BLaER1 (cell line): Measurements from ENCODE around the gene CSAG3.
"Not testable (repeated sequence)": the region's sequence is repeated elsewhere in the genome, so short reads cannot be mapped to it uniquely, and the experiment has no call there.

Experiments used
- H3K27ac ChIP-seq: shearing (Covaris generic); formaldehyde crosslinking; 2 replicates; pipeline ENCODE4 v1.8.1; 2022
- H3K27me3 ChIP-seq: shearing (Covaris generic); formaldehyde crosslinking; 2 replicates; pipeline ENCODE4 v1.8.1; 2022
- H3K36me3 ChIP-seq: shearing (Covaris generic); formaldehyde crosslinking; 2 replicates; pipeline ENCODE4 v1.8.1; 2022
- H3K4me1 ChIP-seq: shearing (Covaris generic); formaldehyde crosslinking; 2 replicates; pipeline ENCODE4 v1.8.1; 2022
- H3K4me2 ChIP-seq: shearing (Covaris generic); formaldehyde crosslinking; 2 replicates; pipeline ENCODE4 v1.8.1; 2022
- H3K4me3 ChIP-seq: shearing (Covaris generic); formaldehyde crosslinking; 2 replicates; pipeline ENCODE4 v1.8.1; 2022
- H3K9ac ChIP-seq: shearing (Covaris generic); formaldehyde crosslinking; 2 replicates; pipeline ENCODE4 v1.8.1; 2022
- H3K9me3 ChIP-seq: shearing (Covaris generic); formaldehyde crosslinking; 2 replicates; pipeline ENCODE4 v1.8.1; 2022
- H4K20me1 ChIP-seq: shearing (Covaris generic); formaldehyde crosslinking; 2 replicates; pipeline ENCODE4 v1.8.1; 2022
- Cebpa-rat ChIP-seq: shearing (Covaris generic); IDR thresholded peaks from 2 replicates; pipeline ENCODE4 v1.8.1; 2022

Gene CSAG3

DNA sequence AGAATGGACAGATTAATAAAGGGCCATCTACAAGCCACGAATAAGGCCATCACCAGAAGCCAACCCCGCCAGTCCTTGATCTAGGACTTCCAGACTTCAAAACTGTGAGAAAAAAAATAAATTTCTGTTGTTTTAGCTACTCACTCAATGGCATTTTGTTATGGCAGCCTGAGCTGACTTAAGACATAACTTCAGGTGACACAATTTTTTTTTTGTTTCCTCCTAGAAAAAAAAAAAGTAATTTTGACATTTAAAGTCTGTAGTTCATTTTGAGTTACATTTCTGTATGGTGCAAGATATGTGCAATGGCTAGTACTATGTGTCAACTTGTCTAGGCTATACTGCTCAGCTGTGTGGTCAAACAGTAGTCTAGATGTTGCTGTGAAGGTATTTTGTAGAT, at the start of gene CSAG3:
CSAG3 (plus strand) TSS at position 301 of the 400 bp plus-strand sequence.
- H3K36me3 ChIP-seq, H3K27ac ChIP-seq, H4K20me1 ChIP-seq, H3K4me1 ChIP-seq, H3K9me3 ChIP-seq, H3K27me3 ChIP-seq, H3K4me3 ChIP-seq, H3K4me2 ChIP-seq, H3K9ac ChIP-seq: not testable (repeated sequence)

GRCh38 chrX:152713195-152713594, 45.8 kb upstream of the CSAG3 start:
- not testable (repeated sequence) for H3K4me2 ChIP-seq, H3K27me3 ChIP-seq, H3K4me3 ChIP-seq, H3K27ac ChIP-seq, H3K4me1 ChIP-seq, H3K36me3 ChIP-seq, H3K9ac ChIP-seq, H3K9me3 ChIP-seq, H4K20me1 ChIP-seq

GRCh38 chrX:152713815-152714787, 44.9 kb upstream of the CSAG3 start, which contains the start of gene MAGEA2B:
TSS of gene MAGEA2B (plus strand) at chrX:152714628. CDS start at chrX:152717107, 2,479 bp downstream.
- H3K4me2 ChIP-seq, H4K20me1 ChIP-seq, H3K27ac ChIP-seq, H3K27me3 ChIP-seq, H3K4me3 ChIP-seq, H3K9ac ChIP-seq, H3K4me1 ChIP-seq, H3K36me3 ChIP-seq, H3K9me3 ChIP-seq: not testable (repeated sequence)

- Histone ChIP-seq H3K4me1 (no peaks in the 10 kb centered on the region), H3K9me3 (no peaks in the 10 kb centered on the region), H3K4me2 (no peak overlapping the region), H3K9ac (no peak overlapping the region), H3K27ac (no peak overlapping the region), H3K27me3 (peaks cover 36% of the 10 kb centered on the region), H3K36me3 (no peaks in the 10 kb centered on the region), H4K20me1 (no peaks in the 10 kb centered on the region; the same call in 1 of the 2 replicates), H3K4me3 (no peak overlapping the region)
- TF ChIP-seq Cebpa-rat: no peak
These were observed 33.6 kb upstream of the CSAG3 start for GRCh38 chrX:152725409-152725808.

DNA sequence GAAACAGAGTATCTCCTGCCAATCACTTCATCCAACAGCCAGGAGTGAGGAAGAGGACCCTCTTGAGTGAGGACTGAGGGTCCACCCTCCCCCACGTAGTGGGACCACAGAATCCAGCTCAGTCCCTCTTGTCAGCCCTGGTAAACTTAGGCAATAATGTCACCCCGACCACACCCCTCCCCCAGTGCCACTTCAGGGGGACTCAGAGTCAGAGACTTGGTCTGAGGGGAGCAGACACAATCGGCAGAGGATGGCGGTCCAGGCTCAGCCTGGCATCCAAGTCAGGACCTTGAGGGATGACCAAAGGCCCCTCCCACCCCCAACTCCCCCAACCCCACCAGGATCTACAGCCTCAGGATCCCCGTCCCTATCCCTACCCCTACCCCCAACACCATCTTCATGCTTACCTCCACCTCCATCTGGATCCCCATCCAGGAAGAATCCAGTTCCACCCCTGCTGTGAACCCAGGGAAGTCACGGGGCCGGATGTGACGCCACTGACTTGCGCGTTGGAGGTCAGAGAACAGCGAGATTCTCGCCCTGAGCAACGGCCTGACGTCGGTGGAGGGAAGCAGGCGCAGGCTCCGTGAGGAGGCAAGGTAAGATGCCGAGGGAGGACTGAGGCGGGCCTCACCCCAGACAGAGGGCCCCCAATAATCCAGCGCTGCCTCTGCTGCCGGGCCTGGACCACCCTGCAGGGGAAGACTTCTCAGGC, 25.6 kb upstream of the CSAG3 start, which contains the start of the genes CSAG1 and MAGEA12:
CSAG1 (minus strand) TSS at position 461 of the 715 bp plus-strand sequence. CDS start 1,261 bp downstream, outside the sequence.
MAGEA12 (plus strand) TSS at position 497 of the 715 bp plus-strand sequence. CDS start 2,405 bp downstream, outside the sequence.
- TF ChIP-seq Cebpa-rat: no peak
- peaks cover 61% of the 10 kb centered on the region for H3K27me3 ChIP-seq
- H3K4me3 ChIP-seq: no peak within 1 kb of the TSS
- no peak within 1 kb of the TSS for H3K27ac ChIP-seq
- H4K20me1 ChIP-seq: no peaks in the 10 kb centered on the region
- no peak within 1 kb of the TSS for H3K4me2 ChIP-seq
- no peaks in the 10 kb centered on the region for H3K4me1 ChIP-seq
- H3K9ac ChIP-seq: no peak within 1 kb of the TSS
- no peaks in the 10 kb centered on the region for H3K36me3 ChIP-seq
- H3K9me3 ChIP-seq: no peaks in the 10 kb centered on the region

DNA sequence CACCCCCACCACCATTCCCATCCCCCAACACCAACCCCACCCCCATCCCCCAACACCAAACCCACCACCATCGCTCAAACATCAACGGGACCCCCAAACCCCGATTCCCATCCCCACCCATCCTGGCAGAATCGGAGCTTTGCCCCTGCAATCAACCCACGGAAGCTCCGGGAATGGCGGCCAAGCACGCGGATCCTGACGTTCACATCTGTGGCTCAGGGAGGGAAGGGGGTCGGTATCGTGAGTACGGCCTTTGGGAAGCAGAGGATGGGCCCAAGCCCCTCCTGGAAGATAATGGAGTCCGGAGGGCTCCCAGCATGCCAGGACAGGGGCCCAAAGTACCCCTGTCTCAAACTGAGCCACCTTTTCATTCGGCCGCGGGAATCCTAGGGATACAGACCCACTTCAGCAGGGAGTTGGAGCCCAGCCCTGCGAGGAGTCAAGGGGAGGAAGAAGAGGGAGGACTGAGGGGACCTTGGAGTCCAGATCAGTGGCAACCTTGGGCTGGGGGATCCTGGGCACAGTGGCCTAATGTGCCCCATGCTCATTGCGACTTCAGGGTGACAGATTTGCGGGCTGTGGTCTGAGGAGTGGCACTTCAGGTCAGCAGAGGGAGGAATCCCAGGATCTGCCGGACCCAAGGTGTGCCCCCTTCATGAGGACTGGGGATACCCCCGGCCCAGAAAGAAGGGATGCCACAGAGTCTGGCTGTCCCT, 24.7 kb upstream of the CSAG3 start:
- not testable (repeated sequence) for H3K4me3 ChIP-seq

DNA sequence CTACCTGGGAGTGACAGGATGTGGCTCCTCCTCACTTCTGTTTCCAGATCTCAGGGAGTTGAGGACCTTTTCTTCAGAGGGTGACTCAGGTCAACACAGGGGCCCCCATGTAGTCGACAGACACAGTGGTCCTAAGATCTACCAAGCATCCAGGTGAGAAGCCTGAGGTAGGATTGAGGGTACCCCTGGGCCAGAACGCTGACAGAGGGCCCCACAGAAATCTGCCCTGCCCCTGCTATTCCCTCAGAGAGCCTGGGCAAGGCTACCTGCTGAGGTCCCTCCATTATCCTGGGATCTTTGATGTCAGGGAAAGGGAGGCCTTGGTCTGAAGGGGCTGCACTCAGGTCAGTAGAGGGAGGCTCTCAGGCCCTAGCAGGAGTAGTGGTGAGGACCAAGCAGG, 23.9 kb upstream of the CSAG3 start:
- H3K27me3 ChIP-seq: peaks cover 66% of the 10 kb centered on the region
- TF ChIP-seq Cebpa-rat: no peak
- H3K9me3 ChIP-seq: no peaks in the 10 kb centered on the region
- H3K4me1 ChIP-seq: no peaks in the 10 kb centered on the region
- no peaks in the 10 kb centered on the region for H4K20me1 ChIP-seq
- no peak overlapping the region for H3K27ac ChIP-seq
- H3K9ac ChIP-seq: no peak overlapping the region
- no peak overlapping the region for H3K4me2 ChIP-seq
- no peak overlapping the region for H3K4me3 ChIP-seq
- H3K36me3 ChIP-seq: no peaks in the 10 kb centered on the region

More for the DNA sequence above, 24.7 kb upstream of the CSAG3 start:
- H3K9ac ChIP-seq, H3K27ac ChIP-seq, H3K36me3 ChIP-seq, H4K20me1 ChIP-seq, H3K4me2 ChIP-seq, H3K9me3 ChIP-seq, H3K4me1 ChIP-seq: not testable (repeated sequence)
- H3K27me3 ChIP-seq: peaks cover 62% of the 10 kb centered on the region

DNA sequence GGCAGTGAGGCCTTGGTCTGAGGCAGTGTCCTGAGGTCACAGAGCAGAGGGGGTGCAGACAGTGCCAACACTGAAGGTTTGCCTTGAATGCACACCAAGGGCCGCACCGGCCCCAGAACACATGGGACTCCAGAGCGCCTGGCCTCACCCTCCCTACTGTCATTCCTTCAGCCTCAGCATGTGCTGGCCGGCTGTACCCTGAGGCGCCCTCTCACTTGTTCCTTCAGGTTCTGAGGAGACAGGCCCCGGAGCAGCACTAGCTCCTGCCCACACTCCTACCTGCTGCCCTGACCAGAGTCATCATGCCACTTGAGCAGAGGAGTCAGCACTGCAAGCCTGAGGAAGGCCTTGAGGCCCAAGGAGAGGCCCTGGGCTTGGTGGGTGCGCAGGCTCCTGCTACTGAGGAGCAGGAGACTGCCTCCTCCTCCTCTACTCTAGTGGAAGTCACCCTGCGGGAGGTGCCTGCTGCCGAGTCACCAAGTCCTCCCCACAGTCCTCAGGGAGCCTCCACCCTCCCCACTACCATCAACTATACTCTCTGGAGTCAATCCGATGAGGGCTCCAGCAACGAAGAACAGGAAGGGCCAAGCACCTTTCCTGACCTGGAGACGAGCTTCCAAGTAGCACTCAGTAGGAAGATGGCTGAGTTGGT, 23.0 kb upstream of the CSAG3 start:
- no peaks in the 10 kb centered on the region for H3K36me3 ChIP-seq
- H3K4me2 ChIP-seq: no peak overlapping the region
- no peaks in the 10 kb centered on the region for H4K20me1 ChIP-seq
- H3K9ac ChIP-seq: no peak overlapping the region
- no peak overlapping the region for H3K4me3 ChIP-seq
- no peak for TF ChIP-seq Cebpa-rat
- H3K9me3 ChIP-seq: no peaks in the 10 kb centered on the region
- peaks cover 74% of the 10 kb centered on the region for H3K27me3 ChIP-seq
- no peak overlapping the region for H3K27ac ChIP-seq
- no peaks in the 10 kb centered on the region for H3K4me1 ChIP-seq

GRCh38 chrX:152736528-152736927, 22.5 kb upstream of the CSAG3 start:
- not testable (repeated sequence) for H3K9me3 ChIP-seq, H3K4me1 ChIP-seq, H3K36me3 ChIP-seq, H3K4me3 ChIP-seq, H3K9ac ChIP-seq, H3K27ac ChIP-seq, H4K20me1 ChIP-seq, H3K4me2 ChIP-seq
- H3K27me3 ChIP-seq: peaks cover 72% of the 10 kb centered on the region
